Skeletal muscle tissue (tissue), 4 donors: Measurements from ENCODE around the gene PKM. TPM values are rescaled to one million over a fixed set of nuclear protein-coding genes. Genes with fewer than 3 reads are reported as not detected.
"Not testable (repeated sequence)": the region's sequence is repeated elsewhere in the genome, so short reads cannot be mapped to it uniquely, and the experiment has no call there.

Experiments used
- H3K27ac ChIP-seq: one replicate; pipeline ENCODE4 v1.7.0; 2013; ENCODE audit warnings: mild to moderate bottlenecking, low read depth, low read length, inconsistent platforms
- H3K27me3 ChIP-seq, 3 donors: one replicate each; pipeline ENCODE4 v1.7.0; 2013; ENCODE audit warnings: low read length in 3 of 3; ENCODE audit not compliant: control insufficient read depth in 3 of 3, insufficient read depth in 3 of 3
- H3K36me3 ChIP-seq, 3 donors: one replicate each; pipeline ENCODE4 v1.7.0; 2013; ENCODE audit warnings: low read length in 3 of 3; ENCODE audit not compliant: control insufficient read depth in 3 of 3, insufficient read depth in 3 of 3
- H3K4me1 ChIP-seq, 3 donors: one replicate each; pipeline ENCODE4 v1.7.0; 2013; ENCODE audit warnings: low read length in 3 of 3, mild to moderate bottlenecking in 3 of 3; ENCODE audit not compliant: control insufficient read depth in 3 of 3, insufficient read depth in 3 of 3
- H3K4me3 ChIP-seq, 3 donors: one replicate each; pipeline ENCODE4 v1.7.0; 2013; ENCODE audit warnings: low read length in 3 of 3
- H3K9ac ChIP-seq, 3 donors: one replicate each; pipeline ENCODE4 v1.7.0; 2013; ENCODE audit warnings: low read length in 3 of 3, mild to moderate bottlenecking in 3 of 3, moderate library complexity in 2 of 3, low read depth in 1 of 3
- H3K9me3 ChIP-seq, 3 donors: one replicate each; pipeline ENCODE4 v1.7.0; 2013; ENCODE audit warnings: low read length in 3 of 3; ENCODE audit not compliant: control insufficient read depth in 3 of 3
- total RNA-seq: library from RNA; depleted of rRNA; stranded (reverse); fragments of >200 nt; gene quantifications from one replicate; pipeline ENCODE4 v1.2.3, GENCODE V29; 2014
- donor health status: Osteomylitis.

The PKM gene
- 769 TPM for total RNA-seq

- no peaks in the 10 kb centered on the region for H3K27me3 ChIP-seq
- H3K9ac ChIP-seq, result peak within 1 kb of the TSS; percentile 82 to 99 (median 96)
- peaks cover 33 to 44% (median 42%) of the 10 kb centered on the region in 3 donors for H3K4me1 ChIP-seq
These were observed at the start of gene PKM for GRCh38 chr15:72231066-72231832. Gene PKM (minus strand): TSS chr15:72231190. CDS start chr15:72219097, 12,093 bp downstream.

GRCh38 chr15:72280751-72281150, 49.8 kb upstream of the PKM start:
- H3K27me3 ChIP-seq, result no peaks in the 10 kb centered on the region
- no peak overlapping the region for H3K27ac ChIP-seq
- H3K36me3 ChIP-seq, result no peaks in the 10 kb centered on the region
- peak overlapping the region in 1 of 3 donors; percentile 6 for H3K9ac ChIP-seq
- no peaks in the 10 kb centered on the region for H3K4me1 ChIP-seq
- no peaks in the 10 kb centered on the region for H3K9me3 ChIP-seq
- H3K4me3 ChIP-seq, result no peak overlapping the region

More at GRCh38 chr15:72231066-72231832, at the start of gene PKM:
- peak within 1 kb of the TSS; percentile 86 for H3K27ac ChIP-seq
- H3K4me3 ChIP-seq, result peak within 1 kb of the TSS; percentile 84 to 98 (median 94)
- H3K36me3 ChIP-seq, result peaks cover 0 to 2% (median 0%) of the 10 kb centered on the region in 3 donors
- no peaks in the 10 kb centered on the region for H3K9me3 ChIP-seq

GRCh38 chr15:72278737-72279136, 47.7 kb upstream of the PKM start:
- Histone ChIP-seq H3K4me1 (no peaks in the 10 kb centered on the region), H3K9me3 (no peaks in the 10 kb centered on the region), H3K27me3 (no peaks in the 10 kb centered on the region), H3K4me3 (no peak overlapping the region), H3K36me3 (no peaks in the 10 kb centered on the region), H3K27ac (no peak overlapping the region), H3K9ac (no peak overlapping the region)

- Histone ChIP-seq H3K36me3 (no peaks in the 10 kb centered on the region), H3K27me3 (no peaks in the 10 kb centered on the region), H3K27ac (no peak overlapping the region), H3K4me3 (no peak overlapping the region), H3K4me1 (peaks cover 12 to 15% (median 12%) of the 10 kb centered on the region in 3 donors), H3K9me3 (no peaks in the 10 kb centered on the region), H3K9ac (no peak overlapping the region)
These were observed 45.3 kb upstream of the PKM start for GRCh38 chr15:72276326-72276700.

GRCh38 chr15:72275635-72276325, 44.8 kb upstream of the PKM start:
- not testable (repeated sequence) for H3K36me3 ChIP-seq, H3K9me3 ChIP-seq, H3K27ac ChIP-seq, H3K9ac ChIP-seq, H3K27me3 ChIP-seq, H3K4me3 ChIP-seq
- peaks cover 17 to 20% (median 18%) of the 10 kb centered on the region in 3 donors for H3K4me1 ChIP-seq

GRCh38 chr15:72272997-72273352, 42.0 kb upstream of the PKM start:
- Histone ChIP-seq H3K4me1 (peaks cover 21 to 25% (median 23%) of the 10 kb centered on the region in 3 donors), H3K4me3 (peak overlapping the region; percentile 69 to 82 (median 80)), H3K9ac (peak overlapping the region; percentile 69 to 78 (median 74)), H3K36me3 (peaks cover 7 to 17% (median 8%) of the 10 kb centered on the region in 3 donors), H3K27ac (peak overlapping the region; percentile 91), H3K27me3 (no peaks in the 10 kb centered on the region), H3K9me3 (no peaks in the 10 kb centered on the region)

GRCh38 chr15:72272213-72272996, 41.4 kb upstream of the PKM start, which contains the start of gene PARP6:
Gene PARP6 (minus strand): TSS chr15:72272554. CDS start chr15:72267477, 5,077 bp downstream.
- Histone ChIP-seq H3K36me3 (peaks cover 8 to 21% (median 11%) of the 10 kb centered on the region in 3 donors), H3K9me3 (no peaks in the 10 kb centered on the region), H3K4me3 (peak within 1 kb of the TSS; percentile 82 to 92 (median 87)), H3K27ac (peak within 1 kb of the TSS; percentile 91), H3K27me3 (no peaks in the 10 kb centered on the region), H3K9ac (peak within 1 kb of the TSS; percentile 93 to 97 (median 93)), H3K4me1 (peaks cover 21 to 25% (median 23%) of the 10 kb centered on the region in 3 donors)

GRCh38 chr15:72271895-72272212, 40.9 kb upstream of the PKM start:
- no peaks in the 10 kb centered on the region for H3K27me3 ChIP-seq

GRCh38 chr15:72271221-72271620, 40.2 kb upstream of the PKM start:
- H3K27ac ChIP-seq, result peak overlapping the region; percentile 91

More at GRCh38 chr15:72271895-72272212, 40.9 kb upstream of the PKM start:
- Histone ChIP-seq H3K9me3 (no peaks in the 10 kb centered on the region), H3K9ac (peak overlapping the region; percentile 93 to 97 (median 93)), H3K27ac (peak overlapping the region; percentile 91), H3K36me3 (peaks cover 14 to 27% (median 17%) of the 10 kb centered on the region in 3 donors), H3K4me3 (peak overlapping the region; percentile 82 to 92 (median 87)), H3K4me1 (peaks cover 21 to 25% (median 23%) of the 10 kb centered on the region in 3 donors)

More at GRCh38 chr15:72271221-72271620, 40.2 kb upstream of the PKM start:
- H3K4me3 ChIP-seq, result peak overlapping the region in 2 of 3 donors; percentile 82 to 92
- H3K4me1 ChIP-seq, result peaks cover 21 to 25% (median 23%) of the 10 kb centered on the region in 3 donors
- peak overlapping the region; percentile 93 to 97 (median 93) for H3K9ac ChIP-seq
- H3K9me3 ChIP-seq, result no peaks in the 10 kb centered on the region
- H3K27me3 ChIP-seq, result no peaks in the 10 kb centered on the region
- H3K36me3 ChIP-seq, result peaks cover 20 to 33% (median 23%) of the 10 kb centered on the region in 3 donors
